MCF 10A (cell line): ENCODE data around the gene WNT2. TPM values are rescaled to one million over a fixed set of nuclear protein-coding genes. Genes with fewer than 3 reads are reported as not detected.

Source experiments
- BruUV-seq: library from RNA; stranded (reverse); fragments of 400-500 nt; replicated peaks from 2 replicates; lab custom pipeline; 2021; lab: Mats Ljungman, UMichigan
- CTCF ChIA-PET: fragments of 300-600 bp; sonication (Branson Sonifier 250); formaldehyde crosslinking; extraction: SDS; loops from one replicate; lab custom pipeline; 2021; ENCODE audit warnings: antibody characterized with exemption, inconsistent platforms; lab: Yijun Ruan, JAX
- POLR2A ChIA-PET: fragments of 300-600, 350-650 bp; sonication (Branson Sonifier 250); formaldehyde crosslinking; extraction: SDS; loops from one replicate; lab custom pipeline; 2020; ENCODE audit warnings: antibody characterized with exemption, inconsistent platforms; lab: Yijun Ruan, JAX
- DNase-seq: peaks from one replicate; pipeline ENCODE4 v3.0.0-alpha.2; 2018; ENCODE audit not compliant: unreplicated experiment
- H3K27ac Mint-ChIP-seq: one replicate; pipeline ENCODE4 v1.8.0; 2022; ENCODE audit warnings: mild to moderate bottlenecking, low read depth, mixed read lengths; ENCODE audit not compliant: unreplicated experiment
- H3K27me3 Mint-ChIP-seq: one replicate; pipeline ENCODE4 v1.8.0; 2022; ENCODE audit warnings: mixed read lengths; ENCODE audit not compliant: insufficient read depth, unreplicated experiment
- H3K36me3 Mint-ChIP-seq: one replicate; pipeline ENCODE4 v1.8.0; 2022; ENCODE audit warnings: mild to moderate bottlenecking, moderate library complexity, mixed read lengths; ENCODE audit not compliant: insufficient read depth, unreplicated experiment
- H3K4me1 Mint-ChIP-seq: one replicate; pipeline ENCODE4 v1.8.0; 2022; ENCODE audit warnings: mixed read lengths; ENCODE audit not compliant: insufficient read depth, unreplicated experiment
- H3K4me3 Mint-ChIP-seq: one replicate; pipeline ENCODE4 v1.8.0; 2022; ENCODE audit warnings: mild to moderate bottlenecking, moderate library complexity, mixed read lengths; ENCODE audit not compliant: unreplicated experiment
- H3K9me3 Mint-ChIP-seq: one replicate; pipeline ENCODE4 v1.8.0; 2022; ENCODE audit warnings: mixed read lengths; ENCODE audit not compliant: unreplicated experiment
- CTCF ChIP-seq: fragments of 200-600 bp; IDR thresholded peaks from one replicate; pipeline ENCODE4 v1.8.0; 2022; ENCODE audit warnings: antibody characterized with exemption, mild to moderate bottlenecking; ENCODE audit not compliant: unreplicated experiment
- intact Hi-C: fragments of 100-400 bp; cut with micrococcal nuclease; formaldehyde crosslinking; loops from 2 replicates; pipeline ENCODE4 v1.14.1; 2022
- total RNA-seq: library from RNA; stranded (reverse); gene quantifications from 2 replicates; pipeline ENCODE4 v1.2.3, GENCODE V29; 2022

WNT2 gene
- total RNA-seq, 1 experiment from 2014 or later, result not detected

- POLR2A ChIA-PET, result no interaction called here
- H3K9me3 Mint-ChIP-seq, result no peaks in the 10 kb centered on the region
- no peak overlapping the region for H3K27ac Mint-ChIP-seq
- H3K4me3 Mint-ChIP-seq, result no peak overlapping the region
- no peaks in the 10 kb centered on the region for H3K4me1 Mint-ChIP-seq
- intact Hi-C loops, result no loop called here
- no TSS peak for BruUV-seq
- no peaks in the 10 kb centered on the region for H3K36me3 Mint-ChIP-seq
- H3K27me3 Mint-ChIP-seq, result peaks cover 60% of the 10 kb centered on the region
- no peak for TF ChIP-seq CTCF
- no peak for DNase-seq
- CTCF ChIA-PET, result interaction anchor here (0.6 to 1.1 kb wide), 3 partner anchors 9 to 96 kb away, joined by 3 read pairs; no protein-coding TSS in a partner anchor
These were observed 3.0 kb upstream of the WNT2 start for GRCh38 chr7:117325836-117326235.

- intact Hi-C loops, result no loop called here
- ChIA-PET POLR2A (no interaction called here), CTCF (interaction anchor here (0.7 to 1.4 kb wide), 2 partner anchors 8 to 13 kb away, joined by 4 read pairs; no protein-coding TSS in a partner anchor)
- Mint-ChIP-seq H3K27ac (no peak overlapping the region), H3K27me3 (peaks cover 60% of the 10 kb centered on the region), H3K4me3 (no peak overlapping the region), H3K36me3 (no peaks in the 10 kb centered on the region), H3K4me1 (no peaks in the 10 kb centered on the region), H3K9me3 (no peaks in the 10 kb centered on the region)
- DNase-seq, result no peak
- BruUV-seq, result no TSS peak
- no peak for TF ChIP-seq CTCF
These were observed 2.1 kb upstream of the WNT2 start for GRCh38 chr7:117324960-117325359.

- no peak for TF ChIP-seq CTCF
- DNase-seq, result no peak
- Mint-ChIP-seq H3K27me3 (peaks cover 56% of the 10 kb centered on the region), H3K4me1 (no peaks in the 10 kb centered on the region), H3K36me3 (no peaks in the 10 kb centered on the region), H3K27ac (no peak overlapping the region), H3K4me3 (peak overlapping the region; percentile 21), H3K9me3 (no peaks in the 10 kb centered on the region)
- ChIA-PET CTCF (interaction anchor here (0.5 to 1.4 kb wide), 3 partner anchors 9 to 139 kb away, joined by 4 read pairs; no protein-coding TSS in a partner anchor), POLR2A (interaction anchor here (0.6 kb wide), 1 partner anchor 1114 kb away, joined by 3 read pairs; the partner anchor contains the start of gene TES)
- BruUV-seq, result no TSS peak
- intact Hi-C loops, result no loop called here
These were observed 1.2 kb upstream of the WNT2 start for GRCh38 chr7:117323851-117324711.

DNA sequence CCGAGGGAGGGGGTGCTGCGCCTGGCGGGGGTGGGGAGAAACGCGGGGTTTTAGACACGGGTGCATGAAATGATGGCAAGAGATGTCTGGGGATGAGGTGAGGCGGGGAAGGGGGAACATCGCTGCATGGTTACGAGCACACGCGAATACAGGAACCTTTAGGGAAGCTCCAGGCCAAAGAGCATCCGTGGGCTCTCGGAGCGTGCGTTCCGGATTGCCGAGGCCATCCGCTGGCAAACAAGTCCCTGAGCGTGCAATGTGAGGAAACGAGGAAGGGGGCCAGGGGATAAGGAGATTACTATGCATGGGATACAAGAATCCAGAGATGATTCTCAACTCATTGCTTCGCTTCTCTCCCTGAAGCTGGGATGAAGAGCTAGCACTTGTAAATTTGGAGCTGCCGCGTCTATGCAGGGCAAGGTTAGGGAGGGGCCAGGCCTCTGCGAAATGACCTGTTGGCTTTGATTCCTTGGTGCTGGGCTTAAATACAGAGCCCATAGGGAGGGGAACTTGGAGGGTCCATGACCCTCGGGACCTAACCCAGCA, 520 bp upstream of the WNT2 start:
- Mint-ChIP-seq H3K9me3 (no peaks in the 10 kb centered on the region), H3K36me3 (no peaks in the 10 kb centered on the region), H3K27ac (no peak overlapping the region), H3K27me3 (peaks cover 49% of the 10 kb centered on the region), H3K4me3 (no peak overlapping the region), H3K4me1 (no peaks in the 10 kb centered on the region)
- no peak for TF ChIP-seq CTCF
- ChIA-PET POLR2A (interaction anchor here (0.6 kb wide), 1 partner anchor 1113 kb away, joined by 3 read pairs; the partner anchor contains the start of gene TES), CTCF (interaction anchor here (0.5 kb wide), 1 partner anchor 138 kb away, joined by 4 read pairs; no protein-coding TSS in a partner anchor)
- intact Hi-C loops, result no loop called here
- BruUV-seq, result no TSS peak
- no peak for DNase-seq
